Upper lobe of left lung (tissue), 4 donors: ENCODE measurements around the gene METTL9.

Source experiments
- CTCF ChIP-seq, 6 experiments: fragments of 450-650 bp in 4 of 6; fragments of 200-600 bp in 2 of 6; sonication (generic) in 2 of 6; IDR thresholded peaks; one replicate each; pipeline ENCODE4 v1.5.1; 2016 to 2019; ENCODE audit warnings: antibody characterized with exemption in 6 of 6
- POLR2AphosphoS5 ChIP-seq, 2 donors: sonication (generic); formaldehyde crosslinking; IDR thresholded peaks; one replicate each; pipeline ENCODE4 v1.5.1; 2017; ENCODE audit warnings: antibody characterized with exemption in 2 of 2

- TF ChIP-seq POLR2AphosphoS5 (IDR thresholded peaks at IDR 0.05) (no peak), CTCF (IDR thresholded peaks at IDR 0.05) (no peak)
Observed at GRCh38 chr16:21574372-21574771, 25.0 kb upstream of the METTL9 start.
